Hepatocyte (in vitro differentiated cells): ENCODE results near the gene TASOR2.

Source experiments
- EZH2 ChIP-seq: fragments of 200-600 bp; sonication (generic); IDR thresholded peaks from 2 replicates; pipeline ENCODE4 v1.6.1; 2016; ENCODE audit warnings: antibody characterized with exemption, mild to moderate bottlenecking, borderline replicate concordance
- EZH2phosphoT487 ChIP-seq: fragments of 200-600 bp; sonication (generic); IDR thresholded peaks from one replicate; pipeline ENCODE4 v1.6.1; 2018; ENCODE audit warnings: antibody characterized with exemption, mild to moderate bottlenecking, low read depth, moderate library complexity; ENCODE audit not compliant: unreplicated experiment, severe bottlenecking
- TF ChIP-seq, protein P1 (sequence below): fragments of 200-600 bp; sonication (generic); IDR thresholded peaks from 2 replicates; pipeline ENCODE4 v1.5.1; 2016; ENCODE audit warnings: antibody characterized with exemption, mild to moderate bottlenecking; ENCODE audit not compliant: poor library complexity

DNA sequence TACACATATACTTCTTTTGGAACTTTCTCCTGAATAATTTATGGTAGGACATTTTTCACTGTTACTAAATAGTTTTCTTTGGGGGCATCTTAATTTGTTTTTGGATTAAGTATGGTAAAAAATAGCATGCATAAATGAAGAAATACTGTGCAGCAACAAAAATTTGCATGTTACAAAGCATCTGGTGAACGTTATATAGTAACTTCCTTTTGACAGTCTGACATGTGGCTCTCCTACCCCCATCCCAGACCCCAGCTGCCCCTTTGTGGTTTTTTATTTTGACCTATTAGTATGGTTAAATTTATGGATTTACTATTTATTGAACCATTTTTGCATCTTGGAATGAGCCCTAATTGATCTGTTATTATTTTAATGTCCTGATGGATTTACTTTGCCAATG lies 9.9 kb downstream of the TASOR2 start:
- TF ChIP-seq, protein P1, sequence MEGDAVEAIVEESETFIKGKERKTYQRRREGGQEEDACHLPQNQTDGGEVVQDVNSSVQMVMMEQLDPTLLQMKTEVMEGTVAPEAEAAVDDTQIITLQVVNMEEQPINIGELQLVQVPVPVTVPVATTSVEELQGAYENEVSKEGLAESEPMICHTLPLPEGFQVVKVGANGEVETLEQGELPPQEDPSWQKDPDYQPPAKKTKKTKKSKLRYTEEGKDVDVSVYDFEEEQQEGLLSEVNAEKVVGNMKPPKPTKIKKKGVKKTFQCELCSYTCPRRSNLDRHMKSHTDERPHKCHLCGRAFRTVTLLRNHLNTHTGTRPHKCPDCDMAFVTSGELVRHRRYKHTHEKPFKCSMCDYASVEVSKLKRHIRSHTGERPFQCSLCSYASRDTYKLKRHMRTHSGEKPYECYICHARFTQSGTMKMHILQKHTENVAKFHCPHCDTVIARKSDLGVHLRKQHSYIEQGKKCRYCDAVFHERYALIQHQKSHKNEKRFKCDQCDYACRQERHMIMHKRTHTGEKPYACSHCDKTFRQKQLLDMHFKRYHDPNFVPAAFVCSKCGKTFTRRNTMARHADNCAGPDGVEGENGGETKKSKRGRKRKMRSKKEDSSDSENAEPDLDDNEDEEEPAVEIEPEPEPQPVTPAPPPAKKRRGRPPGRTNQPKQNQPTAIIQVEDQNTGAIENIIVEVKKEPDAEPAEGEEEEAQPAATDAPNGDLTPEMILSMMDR, result no peak
- TF ChIP-seq EZH2 (no peak), EZH2phosphoT487 (no peak)
